HepG2 (cell line): ENCODE data around the gene ASGR1. TPM values are rescaled to one million over a fixed set of nuclear protein-coding genes. Genes with fewer than 3 reads are reported as not detected.

Source experiments
- KLF12 ChIP-seq: sonication (generic); formaldehyde crosslinking; IDR thresholded peaks from 2 replicates; pipeline ENCODE4 v1.4.0; 2020; ENCODE audit warnings: missing genetic modification reagents, borderline replicate concordance
- RELA ChIP-seq: sonication (generic); formaldehyde crosslinking; IDR thresholded peaks from 2 replicates; pipeline ENCODE4 v1.4.0; 2020; ENCODE audit warnings: missing genetic modification reagents
- SRSF1 ChIP-seq: fragments of 200-400 bp; formaldehyde crosslinking; optimal IDR thresholded peaks from 2 replicates; pipeline ENCODE3; 2017; ENCODE audit warnings: mild to moderate bottlenecking, low read depth, low read length, moderate library complexity
- ZBTB42 ChIP-seq: sonication (generic); formaldehyde crosslinking; IDR thresholded peaks from 2 replicates; pipeline ENCODE4 v1.5.0; 2020; ENCODE audit warnings: mild to moderate bottlenecking, missing genetic modification reagents
- ZNF329 ChIP-seq: sonication (generic); formaldehyde crosslinking; IDR thresholded peaks from 2 replicates; pipeline ENCODE4 v1.9.0; 2021; ENCODE audit warnings: low read depth, mild to moderate bottlenecking, missing genetic modification reagents
- ZNF460 ChIP-seq: sonication (generic); formaldehyde crosslinking; IDR thresholded peaks from 2 replicates; pipeline ENCODE4 v1.5.1; 2020; ENCODE audit warnings: missing genetic modification reagents, mild to moderate bottlenecking, borderline replicate concordance
- ZNF543 ChIP-seq: sonication (generic); formaldehyde crosslinking; IDR thresholded peaks from 2 replicates; pipeline ENCODE4 v1.4.0; 2020; ENCODE audit warnings: mild to moderate bottlenecking, missing genetic modification reagents
- ZNF879 ChIP-seq: sonication (generic); formaldehyde crosslinking; IDR thresholded peaks from 2 replicates; pipeline ENCODE4 v1.8.1; 2023; ENCODE audit warnings: missing genetic modification reagents
- polyA plus RNA-seq, 8 experiments: library from polyadenylated mRNA; depleted of rRNA in 3 of 8; stranded (reverse) in 7 of 8; unstranded in 1 of 8; fragments of >200 nt; fragmentation: Illumina TruSeq in 4 of 8; extraction: Trizol in 4 of 8; gene quantifications; 2 replicates each; pipeline versions ENCODE4 v1.2.1 to v1.2.3, GENCODE V29; 2011 to 2016; ENCODE audit warnings: low read depth in 4 of 8, missing spikeins in 1 of 8, mixed read lengths in 1 of 8; ENCODE audit not compliant: insufficient read depth in 1 of 8
- total RNA-seq, 5 experiments: library from RNA; depleted of rRNA; stranded (reverse); fragments of >200 nt; fragmentation: Illumina TruSeq; extraction: Trizol; gene quantifications; 2 replicates each; pipeline ENCODE4 v1.2.3, GENCODE V29; 2016; ENCODE audit warnings: low read depth in 1 of 5
- TF ChIP-seq, protein P1 (sequence below): sonication (generic); formaldehyde crosslinking; IDR thresholded peaks from 2 replicates; pipeline ENCODE4 v1.4.0; 2020; ENCODE audit warnings: missing genetic modification reagents
- TF ChIP-seq, protein P2 (sequence below), 2 experiments: sonication (generic) in 1 of 2; formaldehyde crosslinking in 1 of 2; IDR thresholded peaks; 2 replicates each; pipeline versions ENCODE4 v1.5.1 to v1.6.1; 2011 to 2020; ENCODE audit warnings: borderline replicate concordance in 1 of 2, low read depth in 1 of 2, low read length in 1 of 2, mild to moderate bottlenecking in 1 of 2, missing genetic modification reagents in 1 of 2, moderate library complexity in 1 of 2

Gene ASGR1
- total and polyA plus RNA-seq, 2 of the 13 experiments (the other 11 are each of a cell fraction or from before 2014, with no cell fraction given) = 353 to 796 TPM

DNA sequence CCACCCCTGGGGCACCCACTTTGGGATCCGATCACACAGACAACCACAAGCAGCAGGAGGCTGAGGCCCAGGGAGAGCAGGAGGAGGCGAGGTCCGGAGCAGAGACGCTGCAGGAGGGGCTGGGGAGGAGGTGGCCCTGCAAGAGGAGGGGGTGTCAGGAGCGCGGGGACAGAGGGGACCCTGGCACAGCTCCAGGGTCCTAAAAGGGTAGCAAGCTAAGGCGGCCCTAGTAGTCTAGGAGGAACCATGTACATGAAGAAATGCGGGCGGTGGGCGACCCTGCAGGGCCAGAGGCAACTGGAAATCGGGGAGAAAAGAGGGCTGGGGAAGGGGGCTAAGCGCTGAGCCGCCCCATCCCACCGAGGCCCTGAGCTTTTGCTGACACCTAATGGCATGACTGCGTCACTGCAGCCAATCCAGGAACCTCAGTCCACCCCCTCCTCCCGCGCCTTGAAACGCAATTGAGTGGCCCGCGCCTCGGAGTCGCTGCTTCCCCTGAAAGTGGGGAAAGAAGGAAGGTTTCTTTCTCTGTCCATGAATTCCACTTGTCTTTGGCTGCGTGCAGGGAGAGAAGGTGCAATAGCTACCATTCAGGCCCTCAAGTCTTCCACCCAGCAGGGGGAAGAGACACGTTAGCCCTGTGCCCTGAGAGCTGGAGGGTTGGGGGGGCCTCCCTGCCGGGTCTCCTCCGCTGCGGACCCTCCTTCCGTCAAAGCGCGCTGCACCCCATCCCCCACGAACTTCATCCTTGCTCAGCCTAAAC is 1.8 kb downstream of the ASGR1 start (continued):
- TF ChIP-seq, protein P1, sequence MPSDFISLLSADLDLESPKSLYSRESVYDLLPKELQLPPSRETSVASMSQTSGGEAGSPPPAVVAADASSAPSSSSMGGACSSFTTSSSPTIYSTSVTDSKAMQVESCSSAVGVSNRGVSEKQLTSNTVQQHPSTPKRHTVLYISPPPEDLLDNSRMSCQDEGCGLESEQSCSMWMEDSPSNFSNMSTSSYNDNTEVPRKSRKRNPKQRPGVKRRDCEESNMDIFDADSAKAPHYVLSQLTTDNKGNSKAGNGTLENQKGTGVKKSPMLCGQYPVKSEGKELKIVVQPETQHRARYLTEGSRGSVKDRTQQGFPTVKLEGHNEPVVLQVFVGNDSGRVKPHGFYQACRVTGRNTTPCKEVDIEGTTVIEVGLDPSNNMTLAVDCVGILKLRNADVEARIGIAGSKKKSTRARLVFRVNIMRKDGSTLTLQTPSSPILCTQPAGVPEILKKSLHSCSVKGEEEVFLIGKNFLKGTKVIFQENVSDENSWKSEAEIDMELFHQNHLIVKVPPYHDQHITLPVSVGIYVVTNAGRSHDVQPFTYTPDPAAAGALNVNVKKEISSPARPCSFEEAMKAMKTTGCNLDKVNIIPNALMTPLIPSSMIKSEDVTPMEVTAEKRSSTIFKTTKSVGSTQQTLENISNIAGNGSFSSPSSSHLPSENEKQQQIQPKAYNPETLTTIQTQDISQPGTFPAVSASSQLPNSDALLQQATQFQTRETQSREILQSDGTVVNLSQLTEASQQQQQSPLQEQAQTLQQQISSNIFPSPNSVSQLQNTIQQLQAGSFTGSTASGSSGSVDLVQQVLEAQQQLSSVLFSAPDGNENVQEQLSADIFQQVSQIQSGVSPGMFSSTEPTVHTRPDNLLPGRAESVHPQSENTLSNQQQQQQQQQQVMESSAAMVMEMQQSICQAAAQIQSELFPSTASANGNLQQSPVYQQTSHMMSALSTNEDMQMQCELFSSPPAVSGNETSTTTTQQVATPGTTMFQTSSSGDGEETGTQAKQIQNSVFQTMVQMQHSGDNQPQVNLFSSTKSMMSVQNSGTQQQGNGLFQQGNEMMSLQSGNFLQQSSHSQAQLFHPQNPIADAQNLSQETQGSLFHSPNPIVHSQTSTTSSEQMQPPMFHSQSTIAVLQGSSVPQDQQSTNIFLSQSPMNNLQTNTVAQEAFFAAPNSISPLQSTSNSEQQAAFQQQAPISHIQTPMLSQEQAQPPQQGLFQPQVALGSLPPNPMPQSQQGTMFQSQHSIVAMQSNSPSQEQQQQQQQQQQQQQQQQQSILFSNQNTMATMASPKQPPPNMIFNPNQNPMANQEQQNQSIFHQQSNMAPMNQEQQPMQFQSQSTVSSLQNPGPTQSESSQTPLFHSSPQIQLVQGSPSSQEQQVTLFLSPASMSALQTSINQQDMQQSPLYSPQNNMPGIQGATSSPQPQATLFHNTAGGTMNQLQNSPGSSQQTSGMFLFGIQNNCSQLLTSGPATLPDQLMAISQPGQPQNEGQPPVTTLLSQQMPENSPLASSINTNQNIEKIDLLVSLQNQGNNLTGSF (CRISPR knock-in tag) = no peak
- TF ChIP-seq ZNF879 (no peak), RELA (CRISPR knock-in tag) (peak; percentile 18; the same call in 1 of the 2 replicates), ZNF460 (peak; percentile 31; the same call in 1 of the 2 replicates), ZNF329 (CRISPR knock-in tag) (no peak), KLF12 (no peak), SRSF1 (peak; percentile 22), ZBTB42 (CRISPR knock-in tag) (0 out of 2 replicates have a peak, but pooled peaks have one; percentile 13), ZNF543 (CRISPR knock-in tag) (0 out of 2 replicates have a peak, but pooled peaks have one; percentile 43)
- TF ChIP-seq, protein P2, sequence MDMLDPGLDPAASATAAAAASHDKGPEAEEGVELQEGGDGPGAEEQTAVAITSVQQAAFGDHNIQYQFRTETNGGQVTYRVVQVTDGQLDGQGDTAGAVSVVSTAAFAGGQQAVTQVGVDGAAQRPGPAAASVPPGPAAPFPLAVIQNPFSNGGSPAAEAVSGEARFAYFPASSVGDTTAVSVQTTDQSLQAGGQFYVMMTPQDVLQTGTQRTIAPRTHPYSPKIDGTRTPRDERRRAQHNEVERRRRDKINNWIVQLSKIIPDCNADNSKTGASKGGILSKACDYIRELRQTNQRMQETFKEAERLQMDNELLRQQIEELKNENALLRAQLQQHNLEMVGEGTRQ (IDR thresholded peaks at IDR 0.05; ENCODE audit: low read depth, low read length) = no peak
- TF ChIP-seq, protein P2 (CRISPR knock-in tag; IDR thresholded peaks at IDR 0.05; ENCODE audit: borderline replicate concordance) = no peak
